NCI-H524 (cell line): ENCODE data around the gene BRCA1.
A peak's percentile ranks its signal among the peaks of the same experiment; 100 is the strongest.
"Not testable (repeated sequence)": the region's sequence is repeated elsewhere in the genome, so short reads cannot be mapped to it uniquely, and the experiment has no call there.

Source experiments
- DNase-seq, 2 experiments: peaks; one replicate each; lab custom pipeline; 2025; lab: John Stamatoyannopoulos, UW

BRCA1 gene

GRCh38 chr17:43003542-43004172 is 121.5 kb downstream of the BRCA1 start:
- DNase-seq: no peak

- not testable (repeated sequence) for DNase-seq
These were observed 124.3 kb downstream of the BRCA1 start for GRCh38 chr17:43000894-43001293.

GRCh38 chr17:42999003-42999525 is 126.1 kb downstream of the BRCA1 start:
- no peak for DNase-seq

GRCh38 chr17:42997984-42998938 is 126.9 kb downstream of the BRCA1 start, which contains the start of gene RPL27:
Gene RPL27 (plus strand): TSS chr17:42998419. CDS start chr17:42998751, 332 bp downstream.
- peak; percentile 100 for DNase-seq

GRCh38 chr17:42997390-42997983 is 127.7 kb downstream of the BRCA1 start:
- DNase-seq: peak in 1 of 2 experiments; percentile 43
